GM12872 (cell line): ENCODE results near the gene FOXP2.

Experiments used
- TF ChIP-seq, protein P1 (sequence below): IDR thresholded peaks from 3 replicates; pipeline ENCODE4 v1.5.1; 2011; ENCODE audit warnings: low read depth, mild to moderate bottlenecking, low read length, moderate library complexity; ENCODE audit not compliant: insufficient read depth

The FOXP2 gene

DNA sequence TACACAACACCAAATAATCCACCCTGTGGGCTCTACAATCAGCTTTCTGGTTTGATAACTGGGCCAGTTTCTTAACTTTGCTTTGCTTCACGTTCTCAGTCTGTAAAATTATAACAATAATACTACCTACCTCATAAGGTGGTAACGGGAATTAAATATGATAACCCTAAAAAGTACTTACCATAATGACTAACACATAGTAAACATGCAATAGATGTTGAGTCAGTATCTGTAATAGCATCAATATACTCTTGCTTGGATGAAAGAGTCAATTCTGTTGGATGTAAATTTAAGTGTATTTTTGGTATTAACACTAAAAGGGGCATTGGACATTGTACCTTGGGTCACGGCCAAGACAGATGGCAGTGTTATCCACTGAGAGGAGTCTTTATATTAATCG is 160.5 kb downstream of the FOXP2 start:
- TF ChIP-seq, protein P1, sequence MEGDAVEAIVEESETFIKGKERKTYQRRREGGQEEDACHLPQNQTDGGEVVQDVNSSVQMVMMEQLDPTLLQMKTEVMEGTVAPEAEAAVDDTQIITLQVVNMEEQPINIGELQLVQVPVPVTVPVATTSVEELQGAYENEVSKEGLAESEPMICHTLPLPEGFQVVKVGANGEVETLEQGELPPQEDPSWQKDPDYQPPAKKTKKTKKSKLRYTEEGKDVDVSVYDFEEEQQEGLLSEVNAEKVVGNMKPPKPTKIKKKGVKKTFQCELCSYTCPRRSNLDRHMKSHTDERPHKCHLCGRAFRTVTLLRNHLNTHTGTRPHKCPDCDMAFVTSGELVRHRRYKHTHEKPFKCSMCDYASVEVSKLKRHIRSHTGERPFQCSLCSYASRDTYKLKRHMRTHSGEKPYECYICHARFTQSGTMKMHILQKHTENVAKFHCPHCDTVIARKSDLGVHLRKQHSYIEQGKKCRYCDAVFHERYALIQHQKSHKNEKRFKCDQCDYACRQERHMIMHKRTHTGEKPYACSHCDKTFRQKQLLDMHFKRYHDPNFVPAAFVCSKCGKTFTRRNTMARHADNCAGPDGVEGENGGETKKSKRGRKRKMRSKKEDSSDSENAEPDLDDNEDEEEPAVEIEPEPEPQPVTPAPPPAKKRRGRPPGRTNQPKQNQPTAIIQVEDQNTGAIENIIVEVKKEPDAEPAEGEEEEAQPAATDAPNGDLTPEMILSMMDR, result no peak

DNA sequence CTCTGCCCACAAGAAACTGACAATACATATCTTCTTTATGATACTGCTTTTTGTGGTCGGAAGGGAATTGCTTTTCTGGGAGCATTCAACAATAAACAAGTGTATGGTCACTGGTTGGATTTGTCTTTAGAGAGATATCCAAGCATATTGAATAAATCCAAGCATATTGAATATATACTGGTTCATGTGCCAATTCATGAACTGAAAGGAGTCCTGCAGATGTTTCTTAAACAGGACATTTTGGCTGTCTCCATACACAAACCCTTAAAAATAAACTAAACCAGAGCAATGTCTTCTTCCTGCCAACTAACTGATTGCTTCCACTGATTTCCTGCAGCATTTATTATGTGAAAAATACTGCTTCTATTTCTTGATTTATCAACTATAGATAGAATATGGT is 173.9 kb downstream of the FOXP2 start:
- TF ChIP-seq, protein P1, result no peak

DNA sequence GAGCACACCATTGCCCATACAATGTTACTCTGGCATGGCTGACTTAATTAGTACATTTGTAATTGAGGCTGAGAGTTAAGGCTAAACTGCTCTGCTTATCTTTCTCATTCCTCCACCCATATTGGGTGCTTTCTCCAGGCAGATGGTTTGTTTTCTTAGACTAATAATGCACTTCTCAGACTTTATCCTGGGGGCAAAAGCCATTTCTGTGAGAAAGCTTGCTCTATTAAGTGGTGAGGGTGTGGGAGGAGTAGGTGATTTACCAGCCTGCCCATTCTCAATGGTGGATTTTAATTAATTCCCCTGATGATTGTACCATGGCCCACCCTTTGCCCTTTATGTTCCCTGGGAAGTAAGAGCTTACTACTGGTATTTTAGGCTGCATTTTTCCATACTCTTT is 174.8 kb downstream of the FOXP2 start:
- TF ChIP-seq, protein P1, result no peak

DNA sequence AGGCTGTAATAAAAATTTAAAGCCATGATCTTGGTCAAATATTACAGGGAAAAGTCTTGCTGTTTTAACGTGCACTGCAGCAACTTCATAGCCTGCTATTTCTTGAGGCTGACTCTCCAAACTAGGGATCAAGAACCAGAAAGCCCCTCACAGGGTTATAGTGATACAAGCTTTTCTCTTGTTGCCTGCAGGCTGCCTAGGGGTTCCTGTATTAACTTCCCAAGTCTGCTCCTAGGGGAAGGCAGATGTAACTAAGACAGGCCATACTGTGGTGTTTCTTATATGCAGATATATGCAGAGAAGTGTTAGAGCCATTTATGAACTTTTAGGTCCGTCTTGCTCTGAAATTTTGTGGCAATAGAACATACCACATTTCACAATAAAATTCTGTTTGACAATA is 175.7 kb downstream of the FOXP2 start:
- TF ChIP-seq, protein P1, result no peak

DNA sequence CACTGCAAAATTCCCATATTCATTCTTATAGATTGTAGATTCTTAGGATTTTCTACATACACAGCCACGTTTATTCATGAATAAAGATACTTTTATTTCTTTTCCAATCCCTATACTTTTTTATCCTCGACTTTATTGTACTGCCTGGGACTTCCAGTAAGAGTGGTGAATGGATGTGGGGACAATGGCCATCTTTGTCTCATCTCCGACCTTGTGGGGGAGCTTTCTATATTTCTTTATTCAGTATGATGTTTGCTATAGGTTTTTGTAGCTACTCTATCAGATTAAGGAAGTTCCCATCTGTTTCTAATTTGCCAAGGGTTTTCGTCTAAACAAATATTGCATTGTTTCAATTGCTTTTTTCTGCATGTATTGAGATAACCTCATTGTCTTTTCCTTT is 184.3 kb downstream of the FOXP2 start:
- TF ChIP-seq, protein P1, result no peak

DNA sequence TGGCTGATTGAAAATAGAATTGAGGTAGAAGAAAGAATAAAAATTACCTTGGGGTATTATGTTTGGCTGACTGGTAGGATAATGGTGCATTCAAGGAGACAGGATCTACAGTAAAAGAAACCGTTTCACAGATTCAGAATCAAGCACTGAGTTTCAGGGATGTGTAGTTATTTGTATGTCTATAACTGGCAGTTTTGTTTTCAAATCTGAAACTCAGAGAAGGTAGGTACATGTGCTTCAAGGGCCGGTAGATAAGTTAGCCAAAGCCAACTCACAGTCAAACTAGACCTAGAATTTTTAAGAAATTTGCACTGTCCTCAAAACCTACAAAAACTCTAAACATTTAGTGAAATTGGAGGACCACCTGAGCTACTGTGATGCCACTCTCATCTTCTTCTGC is 191.5 kb downstream of the FOXP2 start:
- TF ChIP-seq, protein P1, result no peak

DNA sequence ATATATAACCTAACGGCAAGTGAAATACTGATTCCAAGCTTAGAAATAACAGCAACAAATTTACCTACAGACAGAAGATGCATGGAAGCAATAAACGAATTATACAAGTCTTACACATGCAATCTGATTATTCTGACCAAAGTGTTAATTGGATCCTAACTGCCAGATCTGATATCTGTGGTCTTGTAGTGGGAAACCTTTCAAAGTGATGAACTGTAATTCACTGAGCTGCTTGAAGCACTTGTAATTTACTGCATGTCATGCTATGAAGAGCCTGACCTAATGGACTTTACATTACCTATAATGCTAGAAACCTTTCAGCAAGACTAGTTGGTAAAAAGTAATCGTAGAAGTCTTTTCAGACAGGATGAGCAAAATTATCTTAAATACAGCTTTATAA is 205.6 kb downstream of the FOXP2 start:
- TF ChIP-seq, protein P1, result no peak

DNA sequence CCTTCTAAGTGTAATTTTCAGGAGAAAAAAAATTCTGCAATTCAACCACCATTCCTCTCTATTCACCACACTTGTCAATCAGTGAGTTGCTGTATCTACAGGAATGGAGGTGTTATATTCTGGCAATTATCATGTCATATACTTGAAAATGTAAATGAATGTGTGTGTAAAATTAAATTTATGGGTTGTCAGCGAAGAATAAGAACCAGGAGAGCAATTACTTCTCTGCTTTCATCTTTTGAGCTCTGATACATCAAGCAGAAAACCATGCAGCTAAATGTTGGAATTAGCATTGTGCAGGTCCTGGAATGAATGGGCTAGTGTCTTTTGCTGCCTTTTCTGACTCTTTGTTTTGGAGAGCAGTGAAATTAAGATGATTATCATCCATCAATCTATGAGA is 207.6 kb downstream of the FOXP2 start:
- TF ChIP-seq, protein P1, result no peak
